GM19193 (cell line): ENCODE data around the gene RPS27.
A peak's percentile ranks its signal among the peaks of the same experiment; 100 is the strongest.

ENCODE experiments used
- POLR2A ChIP-seq: IDR thresholded peaks from 4 replicates; pipeline ENCODE4 v1.6.1; 2011; ENCODE audit not compliant: insufficient read depth, insufficient read length; ENCODE audit errors: extremely low read depth

RPS27 gene

DNA sequence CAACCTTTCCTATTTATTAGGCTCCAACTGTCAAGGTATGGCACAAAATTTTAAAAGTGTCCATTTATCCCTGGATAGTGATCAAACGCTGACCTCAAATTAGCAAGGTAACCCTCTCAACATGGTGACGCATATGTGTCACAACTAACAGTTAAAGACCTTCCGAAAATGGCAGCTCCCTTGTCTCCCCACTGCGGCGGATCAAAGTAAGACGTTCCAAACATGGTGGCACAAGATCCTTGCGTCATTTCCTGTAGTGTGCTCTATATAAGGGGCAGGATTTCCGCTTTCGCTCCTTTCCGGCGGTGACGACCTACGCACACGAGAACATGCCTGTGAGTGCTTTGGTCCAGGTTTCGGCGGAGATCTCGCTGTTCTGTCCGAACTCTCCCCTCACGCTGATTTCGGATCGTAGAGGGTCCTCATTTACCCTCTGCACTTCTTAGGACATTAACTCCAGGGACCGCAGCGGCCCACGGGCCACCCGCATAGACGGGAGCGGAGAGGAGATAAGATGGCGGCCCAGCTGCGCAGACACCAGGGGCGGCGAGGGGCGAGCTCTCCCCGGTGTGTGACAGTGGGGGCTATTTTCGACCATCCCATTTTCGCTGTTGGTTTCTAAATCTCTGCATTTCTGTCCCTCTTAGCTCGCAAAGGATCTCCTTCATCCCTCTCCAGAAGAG lies at the start of gene RPS27:
RPS27 (plus strand) TSS at position 295 of the 683 bp plus-strand sequence; CDS start at position 330, 35 bp downstream.
- TF ChIP-seq POLR2A = peak; percentile 100

- peak; percentile 6 for TF ChIP-seq POLR2A
Measured at GRCh38 chr1:153941826-153942725, 48.5 kb upstream of the RPS27 start.

- no peak for TF ChIP-seq POLR2A
Measured at GRCh38 chr1:153942766-153943549, 47.6 kb upstream of the RPS27 start.

DNA sequence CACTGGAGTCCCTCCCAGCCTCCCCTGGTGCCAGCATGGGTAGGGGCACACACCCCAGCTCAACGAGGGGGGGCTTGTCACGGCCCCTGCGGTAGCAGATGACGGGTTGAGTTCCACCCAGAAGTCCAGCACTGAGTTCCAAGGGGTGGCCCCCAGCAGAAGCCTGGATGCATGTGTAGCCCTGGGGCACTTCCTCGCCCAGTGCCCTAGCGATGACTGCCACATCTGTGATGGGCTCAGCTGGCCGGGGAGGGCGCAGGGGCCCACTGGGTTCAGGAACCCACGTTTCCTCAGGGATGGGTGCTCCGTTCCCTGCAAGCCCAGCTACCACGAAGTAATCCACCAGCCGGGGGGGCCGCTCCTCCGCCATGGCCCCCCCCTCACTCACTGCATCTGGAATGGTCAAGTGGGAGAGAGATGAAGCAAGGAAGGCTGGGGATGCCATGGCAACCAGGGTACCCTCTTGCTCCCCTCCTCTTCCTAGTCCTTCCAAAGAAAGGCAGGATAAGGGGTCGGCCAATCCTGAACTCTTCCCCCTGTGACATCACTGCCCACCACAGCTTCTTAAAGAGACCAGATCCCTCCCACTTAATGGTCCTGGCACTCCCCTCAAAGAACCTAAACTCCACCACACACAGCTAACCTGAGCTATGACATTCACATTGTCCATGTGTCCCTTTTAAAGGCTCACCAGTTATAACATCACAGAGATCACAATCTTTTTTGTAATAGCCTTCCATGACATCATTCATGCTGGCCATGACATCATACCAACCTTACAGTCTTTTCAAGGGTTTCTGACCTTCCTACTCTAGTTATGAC lies 46.3 kb upstream of the RPS27 start:
- no peak for TF ChIP-seq POLR2A

GRCh38 chr1:153944827-153945117 lies 45.8 kb upstream of the RPS27 start:
- no peak for TF ChIP-seq POLR2A

- TF ChIP-seq POLR2A = peak; percentile 65
Measured at GRCh38 chr1:153945131-153945794, 45.3 kb upstream of the RPS27 start.

- TF ChIP-seq POLR2A = peak; percentile 60
Measured at GRCh38 chr1:153945795-153946621, 44.6 kb upstream of the RPS27 start.

DNA sequence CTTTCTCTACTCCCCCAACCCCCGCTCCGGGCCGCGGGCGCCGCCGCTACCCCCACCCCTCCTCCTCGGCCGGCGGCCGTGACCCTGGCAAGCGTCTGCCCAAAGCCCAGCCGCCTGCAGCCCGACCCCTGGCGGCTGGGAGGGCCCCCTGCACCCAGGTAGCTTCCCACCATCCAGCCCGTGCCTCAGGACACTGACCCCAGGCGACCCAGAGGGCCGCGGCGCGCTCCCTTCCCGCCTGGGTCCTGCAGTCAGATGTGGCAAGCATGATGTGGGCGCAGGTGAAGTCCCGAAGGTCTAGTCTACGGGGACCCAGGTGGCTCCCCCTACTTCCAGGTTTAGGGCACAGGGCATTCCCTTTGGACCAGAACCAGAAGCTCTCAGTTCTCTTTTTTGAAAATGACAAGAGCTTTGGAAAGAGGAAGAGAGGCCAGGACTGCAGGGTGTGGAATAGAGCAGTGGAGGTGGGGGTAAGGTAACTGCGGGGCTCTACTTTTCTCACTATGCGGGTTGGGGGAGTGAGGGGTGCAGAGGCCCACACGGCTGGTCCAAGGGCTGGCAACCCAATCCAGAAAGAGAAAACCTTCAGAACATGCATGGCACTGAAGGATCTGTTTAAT lies 43.8 kb upstream of the RPS27 start, which contains the start of gene DENND4B:
DENND4B (minus strand) TSS at position 97 of the 620 bp plus-strand sequence. CDS start 2,344 bp downstream, outside the sequence.
- peak; percentile 54 for TF ChIP-seq POLR2A

DNA sequence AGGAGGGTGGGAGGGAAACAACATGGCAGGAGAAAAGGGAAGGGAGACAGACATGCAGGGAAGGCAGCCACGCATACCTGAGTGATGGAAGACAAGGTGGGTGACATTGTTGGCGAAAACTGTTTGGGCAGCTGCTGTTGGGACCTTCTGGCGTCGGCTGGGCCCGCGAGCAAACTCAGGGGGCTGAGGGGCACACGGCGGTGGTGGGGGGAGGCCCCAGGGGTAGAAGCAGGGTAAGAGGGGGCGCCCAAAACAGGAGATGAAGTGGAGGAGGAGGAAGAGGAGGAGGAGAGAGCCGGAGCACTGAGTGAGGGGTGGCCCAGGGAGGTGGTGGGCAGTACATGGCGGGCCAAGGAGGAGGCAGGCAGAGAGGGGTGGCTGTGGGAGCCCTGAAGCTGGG lies 39.4 kb upstream of the RPS27 start:
- TF ChIP-seq POLR2A = no peak

DNA sequence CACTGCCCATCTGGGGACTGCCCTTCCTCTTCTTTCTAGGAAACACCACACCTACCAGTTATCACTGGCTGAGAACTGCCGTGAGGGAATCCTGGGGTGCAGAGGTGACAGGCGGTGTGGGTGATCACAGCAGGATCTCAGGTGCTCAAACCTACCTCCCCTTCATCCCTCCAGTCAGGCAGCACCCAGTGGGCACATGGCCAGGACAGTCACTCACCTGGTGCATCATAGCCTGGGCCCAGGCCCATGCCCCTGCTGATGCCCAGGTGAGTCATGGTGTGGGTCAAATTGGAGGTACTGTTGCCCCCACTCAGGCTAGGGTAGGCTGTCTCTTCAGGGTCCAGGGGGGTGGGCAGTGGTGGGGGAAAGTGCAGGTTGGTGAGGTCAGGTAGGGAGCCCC lies 38.8 kb upstream of the RPS27 start:
- TF ChIP-seq POLR2A = no peak

- TF ChIP-seq POLR2A = no peak
Measured at GRCh38 chr1:153953859-153954365, 36.6 kb upstream of the RPS27 start.

- TF ChIP-seq POLR2A = no peak
Measured at GRCh38 chr1:153954826-153955225, 35.7 kb upstream of the RPS27 start.
